H1 (cell line): ENCODE measurements around the gene SNX27. TPM values are rescaled to one million over a fixed set of nuclear protein-coding genes. Genes with fewer than 3 reads are reported as not detected.
"Not testable (repeated sequence)": the region's sequence is repeated elsewhere in the genome, so short reads cannot be mapped to it uniquely, and the experiment has no call there.

Experiments
- CTCF ChIA-PET: fragments of 300-600 bp; sonication (Branson Sonifier 250); formaldehyde crosslinking; loops from one replicate; lab custom pipeline; 2021; ENCODE audit not compliant: partially characterized antibody; lab: Charles Lee
- POLR2A ChIA-PET: fragments of 300-600 bp; sonication (Branson Sonifier 250); formaldehyde crosslinking; loops from one replicate; lab custom pipeline; 2021; ENCODE audit warnings: inconsistent platforms; ENCODE audit not compliant: partially characterized antibody; lab: Charles Lee
- DNase-seq, 2 experiments: peaks; one replicate each; pipeline versions ENCODE4 v3.0.0 to v3.0.0-alpha.2; 2010 to 2022; ENCODE audit warnings: low spot score in 2 of 2, low read depth in 1 of 2, mixed read lengths in 1 of 2
- FAIRE-seq: peaks from 2 replicates; lab custom pipeline; 2011; peaks lifted over from hg19 to GRCh38; lab: Jason Lieb, UNC
- H2AFZ ChIP-seq: 2 replicates; pipeline ENCODE4 v1.8.1; 2012; ENCODE audit warnings: low read length, inconsistent platforms
- H2AK5ac ChIP-seq: 2 replicates; pipeline ENCODE4 v1.6.1; 2013; ENCODE audit warnings: low read depth, low read length
- H2BK120ac ChIP-seq: replicated peaks from 2 replicates; pipeline ENCODE3; 2013; ENCODE audit warnings: low read depth, low read length, inconsistent platforms
- H2BK12ac ChIP-seq: 2 replicates; pipeline ENCODE4 v1.6.1; 2013; ENCODE audit warnings: low read depth, low read length
- H2BK15ac ChIP-seq: 2 replicates; pipeline ENCODE4 v1.6.1; 2013; ENCODE audit warnings: low read length
- H2BK20ac ChIP-seq: 2 replicates; pipeline ENCODE4 v1.6.1; 2013; ENCODE audit warnings: low read length
- H2BK5ac ChIP-seq: 2 replicates; pipeline ENCODE4 v1.6.1; 2013; ENCODE audit warnings: low read depth, low read length
- H3K14ac ChIP-seq: 2 replicates; pipeline ENCODE4 v1.6.1; 2013; ENCODE audit warnings: inconsistent platforms; ENCODE audit not compliant: insufficient read length
- H3K18ac ChIP-seq: 2 replicates; pipeline ENCODE4 v1.6.1; 2013; ENCODE audit warnings: low read length; ENCODE audit errors: extremely low read depth
- H3K23ac ChIP-seq: 2 replicates; pipeline ENCODE4 v1.6.1; 2013; ENCODE audit warnings: inconsistent platforms; ENCODE audit not compliant: insufficient read length
- H3K23me2 ChIP-seq: 2 replicates; pipeline ENCODE4 v1.6.1; 2013; ENCODE audit warnings: low read depth, low read length
- H3K27ac ChIP-seq: 2 replicates; pipeline ENCODE4 v1.6.1; 2011; ENCODE audit warnings: low read depth, low read length, inconsistent platforms
- H3K27me3 ChIP-seq, 4 experiments: replicated peaks in 1 of 4; 1 replicate in 1 of 4; 2 replicates in 3 of 4; pipeline versions ENCODE4 v1.6.1 to v1.8.1; 2011 to 2013; ENCODE audit warnings: low read length in 3 of 4, mild to moderate bottlenecking in 3 of 4, inconsistent platforms in 2 of 4, mixed read lengths in 2 of 4, moderate library complexity in 1 of 4; ENCODE audit not compliant: control insufficient read depth in 3 of 4, insufficient read depth in 3 of 4; ENCODE audit errors: extremely low read depth in 1 of 4
- H3K36me3 ChIP-seq, 4 experiments: 2 replicates each; pipeline versions ENCODE4 v1.6.1 to v1.8.1; 2011 to 2013; ENCODE audit warnings: mild to moderate bottlenecking in 4 of 4, low read length in 3 of 4, moderate library complexity in 2 of 4, control low read depth in 1 of 4, inconsistent platforms in 1 of 4; ENCODE audit not compliant: insufficient read depth in 4 of 4, control insufficient read depth in 2 of 4
- H3K4ac ChIP-seq: replicated peaks from 2 replicates; pipeline ENCODE3; 2013; ENCODE audit warnings: low read length, low read depth, mixed read lengths, inconsistent platforms; ENCODE audit not compliant: insufficient read length
- H3K4me1 ChIP-seq, 4 experiments: replicated peaks in 1 of 4; 1 replicate in 1 of 4; 2 replicates in 3 of 4; pipeline versions ENCODE4 v1.6.1 to v1.8.1; 2011 to 2013; ENCODE audit warnings: low read length in 3 of 4, inconsistent platforms in 2 of 4, mixed read lengths in 1 of 4; ENCODE audit not compliant: insufficient read depth in 4 of 4, control insufficient read depth in 3 of 4
- H3K4me2 ChIP-seq, 2 experiments: 2 replicates each; pipeline versions ENCODE4 v1.6.1 to v1.8.1; 2011 to 2013; ENCODE audit warnings: low read depth in 2 of 2, low read length in 2 of 2, control low read depth in 1 of 2, inconsistent platforms in 1 of 2, mild to moderate bottlenecking in 1 of 2; ENCODE audit not compliant: insufficient read depth in 1 of 2
- H3K4me3 ChIP-seq, 4 experiments: fragments of 200-600, 300-600 bp in 1 of 4; sonication (generic), shearing (Covaris generic), sonication (Bioruptor Twin) in 1 of 4; 2 replicates each; pipeline versions ENCODE4 v1.5.1 to v1.8.1; 2011 to 2016; ENCODE audit warnings: low read length in 4 of 4, low read depth in 3 of 4, control low read depth in 2 of 4, inconsistent platforms in 2 of 4, mild to moderate bottlenecking in 2 of 4, mixed read lengths in 1 of 4, moderate library complexity in 1 of 4; ENCODE audit not compliant: insufficient read depth in 2 of 4; ENCODE audit errors: extremely low read depth in 1 of 4
- H3K56ac ChIP-seq: replicated peaks from 2 replicates; pipeline ENCODE3; 2013; ENCODE audit warnings: low read depth, mild to moderate bottlenecking, mixed read lengths, low read length, inconsistent platforms; ENCODE audit not compliant: insufficient read length
- H3K79me1 ChIP-seq: 2 replicates; pipeline ENCODE4 v1.6.1; 2013; ENCODE audit warnings: low read depth, low read length, control low read depth
- H3K79me2 ChIP-seq, 2 experiments: 2 replicates each; pipeline versions ENCODE4 v1.6.1 to v1.8.1; 2012 to 2013; ENCODE audit warnings: low read length in 2 of 2, mild to moderate bottlenecking in 2 of 2, inconsistent platforms in 1 of 2; ENCODE audit not compliant: insufficient read depth in 2 of 2, control insufficient read depth in 1 of 2
- H3K9ac ChIP-seq, 4 experiments: replicated peaks in 1 of 4; 1 replicate in 1 of 4; 2 replicates in 3 of 4; pipeline versions ENCODE4 v1.6.1 to v1.8.1; 2011 to 2013; ENCODE audit warnings: low read depth in 3 of 4, low read length in 3 of 4, control low read depth in 2 of 4, mild to moderate bottlenecking in 2 of 4, moderate library complexity in 2 of 4, inconsistent platforms in 1 of 4; ENCODE audit errors: extremely low read depth in 1 of 4
- H3K9me3 ChIP-seq, 2 experiments: 2 replicates each; pipeline versions ENCODE4 v1.6.1 to v1.8.1; 2012 to 2013; ENCODE audit warnings: mild to moderate bottlenecking in 2 of 2, moderate library complexity in 2 of 2, control low read depth in 1 of 2, inconsistent platforms in 1 of 2, low read depth in 1 of 2, low read length in 1 of 2, mixed read lengths in 1 of 2; ENCODE audit not compliant: insufficient read depth in 2 of 2
- H4K20me1 ChIP-seq, 2 experiments: replicated peaks in 1 of 2; 2 replicates each; pipeline versions ENCODE3 to v1.8.1; 2011 to 2013; ENCODE audit warnings: inconsistent platforms in 2 of 2, low read length in 2 of 2, mild to moderate bottlenecking in 1 of 2; ENCODE audit not compliant: insufficient read depth in 2 of 2, control insufficient read depth in 1 of 2
- H4K5ac ChIP-seq: 2 replicates; pipeline ENCODE4 v1.6.1; 2013; ENCODE audit warnings: low read length, low read depth, mixed read lengths, inconsistent platforms; ENCODE audit not compliant: insufficient read length
- H4K8ac ChIP-seq: 2 replicates; pipeline ENCODE4 v1.8.0; 2013; ENCODE audit warnings: mild to moderate bottlenecking, moderate library complexity, low read length, inconsistent platforms; ENCODE audit not compliant: insufficient read depth; ENCODE audit errors: extremely low read depth
- H4K91ac ChIP-seq: replicated peaks from 2 replicates; pipeline ENCODE3; 2013; ENCODE audit warnings: low read length, mixed read lengths, inconsistent platforms; ENCODE audit not compliant: insufficient read length
- WGBS, 2 experiments: shearing (Covaris generic) in 1 of 2; methylation state at CpG; one replicate each; pipeline versions ENCODE4 v1.1.6 to v1.1.7; 2013 to 2015; ENCODE audit warnings: low lambda C conversion rate in 2 of 2, mixed read lengths in 2 of 2, inconsistent platforms in 1 of 2, low coverage in 1 of 2, missing lambda C conversion rate in 1 of 2; ENCODE audit not compliant: insufficient replicate concordance in 2 of 2, insufficient coverage in 1 of 2, insufficient read length in 1 of 2; ENCODE audit errors: extremely low coverage in 1 of 2, missing lambda C conversion rate in 1 of 2; 5-methylcytosine and 5-hydroxymethylcytosine counted together
- polyA plus RNA-seq, 7 experiments: library from polyadenylated mRNA; depleted of rRNA in 3 of 7; stranded (reverse) in 5 of 7; unstranded in 2 of 7; fragments of >200 nt in 5 of 7; fragments of 200-250 nt in 2 of 7; gene quantifications; 1 replicate in 5 of 7; 2 replicates in 1 of 7; 4 replicates in 1 of 7; pipeline versions ENCODE4 v1.2.1 to v1.2.3, GENCODE V29; 2011 to 2013; ENCODE audit warnings: missing spikeins in 2 of 7, mixed read lengths in 2 of 7
- total RNA-seq: library from RNA; stranded (reverse); fragmentation: NEBNext Ultra II Directional; extraction: Animal tissue kit (Norgen Biotek cat#: 25700); gene quantifications from 2 replicates; pipeline ENCODE4 v1.2.1, GENCODE V29; 2021

SNX27 gene
- total and polyA plus RNA-seq, 2 of the 8 experiments (the other 6 are each of a cell fraction or from before 2014, with no cell fraction given), result 23.4 to 65.4 TPM

DNA sequence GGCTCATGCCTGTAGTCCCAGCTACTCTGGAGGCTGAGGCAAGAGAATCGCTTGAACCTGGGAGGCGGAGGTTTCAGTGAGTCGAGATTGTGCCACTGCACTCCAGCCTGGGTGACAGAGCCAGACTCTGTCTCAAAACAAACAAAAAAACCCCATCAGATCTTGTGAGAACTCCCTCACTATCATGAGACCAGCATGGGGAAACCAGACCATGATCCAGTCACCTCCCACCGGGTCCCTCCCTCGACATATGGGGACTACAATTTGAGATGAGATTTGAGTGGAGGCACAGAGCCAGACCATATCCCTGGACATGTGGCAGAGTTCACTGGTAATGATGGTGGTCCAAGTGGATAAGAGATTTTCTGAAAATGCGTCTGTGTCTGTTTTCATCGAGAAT, 71.1 kb downstream of the SNX27 start:
- H3K23ac ChIP-seq, H4K91ac ChIP-seq, POLR2A ChIA-PET, H3K79me2 ChIP-seq, CTCF ChIA-PET, H2AK5ac ChIP-seq, H3K27me3 ChIP-seq, H2BK120ac ChIP-seq, H3K4me2 ChIP-seq, H3K27ac ChIP-seq, H2AFZ ChIP-seq, H4K8ac ChIP-seq, H3K9ac ChIP-seq, H3K14ac ChIP-seq, H3K18ac ChIP-seq, H2BK15ac ChIP-seq, H4K5ac ChIP-seq, H3K56ac ChIP-seq, H2BK5ac ChIP-seq, H2BK12ac ChIP-seq, H2BK20ac ChIP-seq, H3K79me1 ChIP-seq, H3K4me1 ChIP-seq, H3K36me3 ChIP-seq, H3K23me2 ChIP-seq, H3K4ac ChIP-seq, DNase-seq, H3K9me3 ChIP-seq, H4K20me1 ChIP-seq, H3K4me3 ChIP-seq, FAIRE-seq: not testable (repeated sequence)
- 91% methylated on average over 7 of the region's 7 CpGs; no CpG with 5 or more reads in 1 of the 2 experiments for WGBS, 2 experiments
